A549 treated with DMSO at 1 μM for 4 hours (cell line): Measurements from ENCODE around the gene THAP12. TPM values are rescaled to one million over a fixed set of nuclear protein-coding genes. Genes with fewer than 3 reads are reported as not detected.

Source experiments
- total RNA-seq: library from RNA; stranded (reverse); fragments of 200-300 nt; extraction: Qiagen RNA extraction; gene quantifications from 5 replicates; pipeline ENCODE4 v1.2.3, GENCODE V29; 2022; ENCODE audit warnings: low read depth

THAP12 gene
- 47.0 to 57.5 TPM (median 52.3 TPM) in 5 replicates for total RNA-seq

GRCh38 chr11:76380977-76381719, at the start of gene THAP12, which contains the start of gene GVQW3:
Gene THAP12 (minus strand): TSS chr11:76381132. CDS start chr11:76380836, 296 bp downstream.
Gene GVQW3 (plus strand): TSS chr11:76381323. CDS start chr11:76381829, 506 bp downstream.

Other genes with a start within 250 kb of the THAP12 start
- gene WNT11, start 174.6 kb downstream of the THAP12 start, total RNA-seq, result 0.88 to 1.4 TPM (median 1.2 TPM) in 5 replicates
- gene GVQW3, start 191 bp upstream of the THAP12 start, total RNA-seq, result 0.78 to 1.4 TPM (median 1.0 TPM) in 5 replicates
- gene EMSY, start 63.9 kb upstream of the THAP12 start, total RNA-seq, result 12.2 to 21.0 TPM (median 16.0 TPM) in 5 replicates